ENCODE data around the gene AMDHD2. TPM values are rescaled to one million over a fixed set of nuclear protein-coding genes. Genes with fewer than 3 reads are reported as not detected.
A peak's percentile ranks its signal among the peaks of the same experiment; 100 is the strongest.
"Not testable (repeated sequence)": the region's sequence is repeated elsewhere in the genome, so short reads cannot be mapped to it uniquely, and the experiment has no call there.

Gene AMDHD2
- total RNA-seq, 2 experiments from 2014 or later: 45.8 to 60.7 TPM

DNA sequence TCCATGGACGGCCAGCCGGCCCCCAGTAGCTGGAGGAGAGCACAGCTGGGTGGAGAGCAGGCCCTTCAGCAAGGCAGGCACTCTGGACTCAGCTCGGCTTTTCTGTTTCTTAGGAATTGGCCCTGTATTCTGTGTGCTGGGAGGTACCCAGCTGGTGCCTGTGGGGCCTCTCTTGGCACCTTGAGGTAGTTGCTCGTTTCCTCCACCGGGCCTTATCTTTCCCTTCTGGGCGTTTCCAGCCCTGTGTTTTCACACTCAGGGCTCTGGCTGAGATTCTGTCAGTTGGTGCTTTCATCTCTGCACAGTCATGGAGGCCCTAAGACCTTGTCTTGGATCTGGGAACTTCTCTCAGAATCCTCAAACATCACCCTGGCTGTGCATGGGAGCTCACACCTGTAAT lies 47.3 kb downstream of the AMDHD2 start:
- CTCF ChIA-PET, H3K27me3 Mint-ChIP-seq: not testable (repeated sequence)

DNA sequence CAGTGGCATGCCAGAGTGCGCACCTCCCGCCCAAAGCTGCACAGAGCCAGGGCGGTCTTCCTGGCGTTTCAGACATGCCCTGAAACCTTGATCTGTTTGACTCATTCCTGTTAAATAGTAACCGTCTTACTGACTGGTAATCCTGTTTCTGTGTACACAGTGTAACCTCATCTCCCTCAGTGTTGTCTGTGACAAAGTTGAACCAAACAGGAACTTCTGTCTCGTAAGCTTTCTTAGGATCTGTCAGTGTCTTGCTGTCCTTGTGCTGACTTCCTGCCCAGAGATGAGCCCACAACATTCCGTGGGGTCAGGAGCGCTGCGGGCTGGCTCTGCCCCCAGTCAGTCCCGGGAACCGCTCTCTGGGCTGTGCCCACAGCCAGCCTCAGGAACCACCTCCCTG lies 48.4 kb downstream of the AMDHD2 start:
- H3K4me3 Mint-ChIP-seq; H3K4me1 Mint-ChIP-seq; DNase-seq; H3K9me3 Mint-ChIP-seq; H3K27me3 Mint-ChIP-seq; POLR2A ChIA-PET; H3K27ac Mint-ChIP-seq; H3K36me3 Mint-ChIP-seq (ENCODE audit: low read depth); CTCF ChIA-PET: not testable (repeated sequence)

More for the DNA sequence above, 47.3 kb downstream of the AMDHD2 start:
- H3K9me3 Mint-ChIP-seq; POLR2A ChIA-PET; H3K4me1 Mint-ChIP-seq; H3K36me3 Mint-ChIP-seq (ENCODE audit: low read depth); H3K4me3 Mint-ChIP-seq; DNase-seq; H3K27ac Mint-ChIP-seq: not testable (repeated sequence)

DNA sequence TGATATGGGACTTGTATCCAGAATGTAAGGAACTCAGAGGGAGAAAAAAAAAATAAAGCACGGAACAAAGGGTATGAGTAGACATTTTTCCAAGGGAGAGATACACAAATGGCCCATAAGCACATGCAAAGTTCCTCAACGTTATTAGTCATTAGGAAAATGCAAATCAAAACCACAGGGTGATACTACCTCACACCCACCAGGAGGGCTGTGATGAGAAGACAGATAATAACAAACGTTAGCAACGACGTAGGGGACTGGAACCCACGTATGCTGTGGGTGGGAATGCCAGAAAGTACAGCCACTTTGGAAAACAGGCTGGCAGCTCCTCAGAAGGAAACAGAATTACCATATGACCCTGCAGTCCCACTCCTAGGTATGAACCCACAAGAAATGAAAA lies 52.5 kb downstream of the AMDHD2 start:
- H3K27me3 Mint-ChIP-seq; H3K36me3 Mint-ChIP-seq (ENCODE audit: low read depth); POLR2A ChIA-PET; H3K4me3 Mint-ChIP-seq; H3K4me1 Mint-ChIP-seq; CTCF ChIA-PET; DNase-seq; H3K9me3 Mint-ChIP-seq; H3K27ac Mint-ChIP-seq: not testable (repeated sequence)

DNA sequence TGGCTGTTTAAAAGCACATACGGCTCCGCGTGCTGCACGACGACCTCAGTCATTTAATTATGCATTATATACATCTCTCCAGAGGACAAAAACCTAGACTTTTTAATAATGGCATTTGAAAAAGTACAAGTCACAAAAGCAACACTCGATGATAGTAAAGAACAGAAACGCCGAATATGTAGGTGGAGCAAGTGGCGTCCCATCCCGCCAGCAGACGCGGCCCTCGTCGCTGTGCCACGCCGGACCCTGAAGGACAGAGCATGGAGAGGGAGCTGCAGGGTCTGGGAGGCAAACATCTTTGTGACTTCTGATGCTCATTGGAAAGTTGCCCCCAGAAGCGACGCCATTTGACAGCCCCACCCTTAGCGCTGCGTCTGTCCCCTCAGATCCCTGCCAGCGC lies 55.7 kb downstream of the AMDHD2 start:
- H3K4me1 Mint-ChIP-seq; H3K4me3 Mint-ChIP-seq; H3K36me3 Mint-ChIP-seq (ENCODE audit: low read depth); H3K27ac Mint-ChIP-seq; H3K9me3 Mint-ChIP-seq; CTCF ChIA-PET; H3K27me3 Mint-ChIP-seq; POLR2A ChIA-PET; DNase-seq: not testable (repeated sequence)

DNA sequence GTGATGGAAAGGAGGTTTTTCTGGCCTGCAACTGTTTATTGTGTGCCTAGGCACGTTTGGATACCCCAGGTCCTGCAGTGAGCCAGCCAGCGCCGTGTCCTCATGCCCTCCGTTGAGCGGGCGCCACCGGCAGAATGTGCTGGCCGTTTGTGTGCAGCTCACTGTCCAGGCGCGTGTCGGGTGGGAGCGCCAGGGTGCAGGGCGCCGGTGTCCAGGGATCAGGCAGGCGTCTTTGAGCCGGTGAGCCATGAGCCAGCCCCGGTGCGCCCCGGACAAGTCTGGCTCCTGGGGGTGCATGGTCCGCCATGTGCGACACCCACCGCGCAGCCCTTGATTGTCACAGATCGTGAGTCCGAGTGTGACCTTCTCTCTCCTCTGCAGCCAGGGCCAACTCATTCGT lies 56.9 kb downstream of the AMDHD2 start:
- CTCF ChIA-PET, DNase-seq, H3K4me3 Mint-ChIP-seq: not testable (repeated sequence)

DNA sequence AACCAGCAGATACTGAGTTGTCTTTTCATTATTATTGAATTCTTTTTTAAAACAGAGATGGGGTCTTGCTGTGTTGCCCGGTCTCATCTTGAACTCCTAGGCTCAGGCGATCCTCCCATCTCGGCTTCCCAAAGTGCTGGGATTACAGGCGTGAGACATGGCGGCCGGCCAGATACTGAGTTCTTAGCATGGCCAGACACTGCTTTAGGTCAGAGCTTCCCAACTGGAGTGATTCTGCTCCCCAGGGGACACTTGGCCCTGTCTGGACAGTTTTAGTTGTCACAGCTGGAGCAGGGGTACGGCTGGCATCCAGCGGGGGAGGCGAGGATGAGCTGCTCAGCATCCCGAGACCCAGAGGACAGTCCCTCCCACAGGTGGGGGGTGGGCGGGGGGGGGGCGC lies 58.7 kb downstream of the AMDHD2 start:
- H3K4me1 Mint-ChIP-seq; H3K36me3 Mint-ChIP-seq (ENCODE audit: low read depth); H3K9me3 Mint-ChIP-seq; POLR2A ChIA-PET; CTCF ChIA-PET; H3K4me3 Mint-ChIP-seq; DNase-seq; H3K27ac Mint-ChIP-seq; H3K27me3 Mint-ChIP-seq: not testable (repeated sequence)

More for the DNA sequence above, 56.9 kb downstream of the AMDHD2 start:
- H3K27ac Mint-ChIP-seq; H3K27me3 Mint-ChIP-seq; H3K9me3 Mint-ChIP-seq; H3K4me1 Mint-ChIP-seq; POLR2A ChIA-PET; H3K36me3 Mint-ChIP-seq (ENCODE audit: low read depth): not testable (repeated sequence)

DNA sequence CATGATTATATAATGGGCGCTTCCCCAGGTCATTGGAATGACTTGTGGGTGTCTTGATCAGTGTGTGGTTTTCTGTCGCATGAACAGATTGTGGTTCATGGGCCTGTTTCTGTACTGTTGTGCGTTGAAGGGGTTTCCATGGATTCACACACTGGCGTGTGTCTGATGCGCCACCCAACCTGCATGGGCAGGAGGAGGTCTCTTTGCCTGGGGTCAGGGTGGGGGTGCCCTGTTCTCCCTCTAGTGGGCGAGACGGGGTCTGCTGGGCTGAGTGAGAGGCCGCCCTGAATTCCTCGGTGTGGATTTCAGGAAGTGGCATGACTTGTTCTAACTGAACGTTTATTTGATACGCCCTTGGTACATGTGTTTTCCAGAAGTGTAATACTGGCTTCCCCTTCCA lies 60.0 kb downstream of the AMDHD2 start:
- CTCF ChIA-PET; H3K27ac Mint-ChIP-seq; POLR2A ChIA-PET; H3K4me1 Mint-ChIP-seq; H3K4me3 Mint-ChIP-seq; H3K36me3 Mint-ChIP-seq (ENCODE audit: low read depth); H3K9me3 Mint-ChIP-seq; H3K27me3 Mint-ChIP-seq: not testable (repeated sequence)
- peak; percentile 12 for DNase-seq

DNA sequence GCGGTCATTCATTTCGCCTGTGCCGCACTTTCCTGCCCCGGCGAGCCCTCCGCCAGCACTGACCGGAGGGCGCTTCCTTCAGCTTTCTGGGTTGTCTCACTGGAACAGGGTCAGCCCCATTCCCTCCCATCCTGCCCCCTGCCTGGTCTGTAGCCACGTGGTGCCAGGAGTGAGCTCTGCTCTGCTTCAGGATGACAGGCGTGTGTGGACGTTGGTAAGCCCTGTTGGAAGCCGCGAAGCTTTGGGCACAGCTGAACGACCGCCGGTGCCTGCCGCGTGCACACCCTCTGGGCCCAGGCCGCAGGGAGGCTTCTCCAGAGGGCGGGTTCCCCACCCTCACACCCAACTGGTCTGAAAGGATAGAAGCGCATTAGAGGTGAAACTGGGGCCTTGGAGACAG lies 60.6 kb downstream of the AMDHD2 start:
- H3K4me3 Mint-ChIP-seq; POLR2A ChIA-PET; DNase-seq; H3K9me3 Mint-ChIP-seq; H3K36me3 Mint-ChIP-seq (ENCODE audit: low read depth); CTCF ChIA-PET; H3K27me3 Mint-ChIP-seq; H3K4me1 Mint-ChIP-seq; H3K27ac Mint-ChIP-seq: not testable (repeated sequence)

Small RNA genes lying within 50 kb of the gene (microRNA-seq; reads per million reads assigned to microRNA genes)
- gene MIR3178 (ENCODE audit: borderline microRNAs expressed, borderline replicate concordance): not detected

Other genes with a start within 250 kb of the AMDHD2 start
- gene ABCA3, start 179.6 kb upstream of the AMDHD2 start, total RNA-seq: 1 to 10 TPM; 5.0 to 6.0 TPM
- 100 to 1,000 TPM in 1 of 2 experiments, 10 to 100 TPM in 1; 99.3 to 101 TPM for gene CCNF, start 90.9 kb upstream of the AMDHD2 start, total RNA-seq
- gene TEDC2, start 60.3 kb upstream of the AMDHD2 start, total RNA-seq: 10 to 100 TPM; 15.5 to 21.4 TPM
- not detected for gene NTN3, start 49.1 kb upstream of the AMDHD2 start, total RNA-seq
- gene TBC1D24, start 45.2 kb upstream of the AMDHD2 start, total RNA-seq: 1 to 10 TPM; 8.1 TPM
- 100 to 1,000 TPM; 103 to 111 TPM for gene ATP6V0C, start 6.4 kb upstream of the AMDHD2 start, total RNA-seq
- gene CEMP1, start 11.0 kb downstream of the AMDHD2 start, total RNA-seq: under 1 TPM in 1 of 2 experiments, not detected in 1; 0.17 TPM
- 10 to 100 TPM; 43.3 to 46.1 TPM for gene PDPK1, start 17.6 kb downstream of the AMDHD2 start, total RNA-seq
- gene KCTD5, start 162.2 kb downstream of the AMDHD2 start, total RNA-seq: 10 to 100 TPM; 31.6 to 34.4 TPM
- gene PRSS27, start 199.9 kb downstream of the AMDHD2 start, total RNA-seq: 1 to 10 TPM; 1.5 to 1.7 TPM
- gene SRRM2, start 232.3 kb downstream of the AMDHD2 start, total RNA-seq: 100 to 1,000 TPM; 512 to 565 TPM

Data from activated CD4-positive, alpha-beta T cell treated with anti-CD3 and anti-CD28 coated beads, Interleukin-2, amount 10 ng/mL, durations not matched to agents 7 days and 5 days (primary cell).